HG03196 (cell line): Measurements from ENCODE around the gene TNNC2.
A peak's percentile ranks its signal among the peaks of the same experiment; 100 is the strongest.
"Not testable (repeated sequence)": the region's sequence is repeated elsewhere in the genome, so short reads cannot be mapped to it uniquely, and the experiment has no call there.

Experiments
- ATAC-seq: cut with Tn5 transposase; IDR thresholded peaks from one replicate; pipeline ENCODE4 v1.9.1; 2021; ENCODE audit not compliant: unreplicated experiment

Gene TNNC2

GRCh38 chr20:45827030-45827652 lies at the start of gene TNNC2:
Gene TNNC2 (minus strand): TSS chr20:45827312. CDS start chr20:45827248, 64 bp downstream.
- no peak for ATAC-seq

- no peak for ATAC-seq
Observed at GRCh38 chr20:45874576-45874975, 47.5 kb upstream of the TNNC2 start.

GRCh38 chr20:45874104-45874481 lies 47.0 kb upstream of the TNNC2 start:
- ATAC-seq: not testable (repeated sequence)

- ATAC-seq: no peak
Observed at GRCh38 chr20:45873409-45874103, 46.4 kb upstream of the TNNC2 start.

- no peak for ATAC-seq
Observed at GRCh38 chr20:45872626-45873025, 45.5 kb upstream of the TNNC2 start.

GRCh38 chr20:45867819-45868176 lies 40.7 kb upstream of the TNNC2 start:
- ATAC-seq: no peak

- no peak for ATAC-seq
Observed at GRCh38 chr20:45867136-45867818, 40.2 kb upstream of the TNNC2 start.

- ATAC-seq: no peak
Observed at GRCh38 chr20:45866454-45866853, 39.3 kb upstream of the TNNC2 start.

GRCh38 chr20:45863543-45864470 lies 36.7 kb upstream of the TNNC2 start:
- ATAC-seq: no peak

GRCh38 chr20:45861221-45862075 lies 34.3 kb upstream of the TNNC2 start:
- no peak for ATAC-seq

GRCh38 chr20:45860560-45861220 lies 33.6 kb upstream of the TNNC2 start:
- ATAC-seq: no peak

- no peak for ATAC-seq
Observed at GRCh38 chr20:45859916-45860315, 32.8 kb upstream of the TNNC2 start.

- ATAC-seq: peak; percentile 8
Observed at GRCh38 chr20:45857882-45858216, 30.7 kb upstream of the TNNC2 start.

- peak; percentile 91 for ATAC-seq
Observed at GRCh38 chr20:45857114-45857881, 30.2 kb upstream of the TNNC2 start, which contains the start of the genes ACOT8 and ZSWIM3. Gene ACOT8 (minus strand): TSS chr20:45857392. CDS start chr20:45857315, 77 bp downstream. Gene ZSWIM3 (plus strand): TSS chr20:45857614. CDS start chr20:45857826, 212 bp downstream.

GRCh38 chr20:45853484-45853883 lies 26.4 kb upstream of the TNNC2 start:
- no peak for ATAC-seq

GRCh38 chr20:45852326-45852725 lies 25.2 kb upstream of the TNNC2 start:
- no peak for ATAC-seq

- ATAC-seq: no peak
Observed at GRCh38 chr20:45851501-45851900, 24.4 kb upstream of the TNNC2 start.

- ATAC-seq: no peak
Observed at GRCh38 chr20:45850926-45851325, 23.8 kb upstream of the TNNC2 start.

- ATAC-seq: no peak
Observed at GRCh38 chr20:45850238-45850637, 23.1 kb upstream of the TNNC2 start.
